GM18861 (cell line): ENCODE results near the gene NSUN5.
"Not testable (repeated sequence)": the region's sequence is repeated elsewhere in the genome, so short reads cannot be mapped to it uniquely, and the experiment has no call there.

Experiments used
- ATAC-seq: cut with Tn5 transposase; IDR thresholded peaks from one replicate; pipeline ENCODE4 v1.9.1; 2021; ENCODE audit not compliant: unreplicated experiment

NSUN5 gene

DNA sequence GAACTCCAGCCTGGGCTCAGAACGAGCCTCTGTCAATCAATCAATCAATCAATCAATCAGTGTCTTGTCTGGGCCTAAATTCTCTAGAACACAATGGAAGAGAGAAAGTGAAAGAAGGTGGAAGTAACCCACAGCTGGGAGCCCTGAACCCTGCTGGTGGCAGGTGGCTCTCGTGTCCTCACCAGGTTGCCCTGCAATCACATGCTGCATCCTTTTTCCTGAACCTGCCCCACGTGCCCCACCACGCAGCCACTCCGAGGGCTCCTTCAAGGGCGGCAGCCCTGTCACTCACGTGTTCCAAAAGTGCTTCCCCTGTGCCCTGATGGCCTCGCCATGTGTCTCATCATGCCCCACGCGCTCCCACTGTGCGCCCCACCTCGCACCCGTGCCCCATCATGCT lies 18.8 kb upstream of the NSUN5 start:
- ATAC-seq: not testable (repeated sequence)

DNA sequence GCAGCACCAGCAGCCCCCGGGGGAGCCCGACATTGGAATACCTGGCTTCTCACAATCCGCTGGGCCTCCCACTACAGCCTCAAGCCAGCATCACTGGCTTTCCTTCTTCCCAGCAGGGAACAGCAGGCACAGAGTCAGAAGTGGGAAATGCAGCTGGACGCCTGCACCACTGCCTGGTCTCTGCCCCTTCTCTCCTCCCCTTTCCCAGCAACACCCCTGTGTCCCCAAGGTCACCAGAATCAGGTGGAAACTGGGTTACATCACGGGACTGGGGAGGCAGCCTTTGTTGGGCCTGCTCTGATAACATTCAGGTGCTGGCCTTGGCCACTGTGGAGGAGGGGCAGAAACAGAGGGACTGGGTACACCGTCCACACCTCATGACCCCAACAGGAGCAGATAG lies 16.8 kb upstream of the NSUN5 start:
- ATAC-seq: not testable (repeated sequence)

DNA sequence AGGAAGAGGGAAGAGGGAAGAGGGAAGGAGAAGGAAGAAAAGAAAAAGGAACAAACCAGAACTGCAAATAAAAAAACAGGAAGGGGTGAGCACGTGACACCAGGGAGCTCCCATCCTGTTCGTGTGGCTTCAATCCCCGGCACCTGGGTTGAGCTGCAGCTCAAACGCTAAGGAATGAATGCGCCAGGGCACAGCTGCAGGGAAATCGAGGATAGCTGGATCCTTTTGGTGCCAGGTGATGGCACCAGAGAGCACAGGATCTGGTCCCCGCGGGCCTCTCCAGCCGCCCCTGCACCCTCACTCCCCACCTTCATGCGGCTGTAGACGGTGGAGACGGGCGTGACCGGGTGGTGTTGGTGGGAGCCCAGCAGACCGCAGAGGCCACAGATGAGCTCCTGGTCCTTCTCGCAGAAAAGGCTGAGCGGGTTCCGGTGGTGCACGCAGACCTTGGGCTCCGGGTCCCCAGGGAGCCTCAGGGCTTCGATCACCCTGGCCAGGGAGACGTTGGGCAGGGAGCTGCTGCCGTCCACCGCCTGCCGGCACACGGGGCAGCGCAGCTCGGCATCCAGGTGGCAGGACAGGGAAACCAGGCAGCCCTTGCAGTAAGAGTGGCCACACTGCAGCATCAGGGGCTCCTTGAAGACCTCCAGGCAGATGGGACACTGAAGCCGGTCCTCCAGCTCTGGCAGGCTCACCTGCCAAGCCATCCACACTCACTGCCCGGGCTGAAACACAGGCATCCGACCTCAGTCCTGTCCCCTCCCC lies 15.6 kb upstream of the NSUN5 start:
- ATAC-seq: not testable (repeated sequence)

DNA sequence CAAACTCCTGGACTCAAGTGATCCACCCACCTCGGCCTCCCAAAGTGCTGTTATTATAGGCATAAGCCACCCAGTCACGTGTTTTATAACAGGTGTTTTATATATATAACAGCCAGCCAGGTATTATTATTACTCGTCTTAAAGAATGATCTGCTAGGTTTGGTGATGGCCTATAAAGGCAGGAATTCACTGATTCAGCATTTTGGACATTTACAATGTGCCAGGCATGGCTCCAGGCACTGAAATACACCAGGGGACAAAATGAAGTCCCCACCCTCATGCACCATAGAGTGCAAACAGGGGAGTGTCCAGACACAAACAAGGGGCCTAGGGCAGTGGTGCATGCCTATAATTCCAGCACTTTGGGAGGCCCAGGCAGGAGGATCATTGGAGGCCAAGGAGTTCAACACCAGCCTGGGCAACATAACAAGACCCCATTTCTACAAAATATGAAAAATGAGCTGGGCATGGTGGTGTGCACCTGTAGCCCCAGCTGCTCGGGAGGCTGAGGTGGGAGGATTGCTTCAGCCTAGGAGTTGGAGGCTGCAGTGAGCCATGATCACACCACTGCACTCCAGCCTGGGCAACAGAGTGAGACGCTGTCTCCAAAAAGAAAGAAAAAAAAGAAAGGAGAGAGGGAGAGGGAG lies 14.9 kb upstream of the NSUN5 start:
- ATAC-seq: not testable (repeated sequence)

DNA sequence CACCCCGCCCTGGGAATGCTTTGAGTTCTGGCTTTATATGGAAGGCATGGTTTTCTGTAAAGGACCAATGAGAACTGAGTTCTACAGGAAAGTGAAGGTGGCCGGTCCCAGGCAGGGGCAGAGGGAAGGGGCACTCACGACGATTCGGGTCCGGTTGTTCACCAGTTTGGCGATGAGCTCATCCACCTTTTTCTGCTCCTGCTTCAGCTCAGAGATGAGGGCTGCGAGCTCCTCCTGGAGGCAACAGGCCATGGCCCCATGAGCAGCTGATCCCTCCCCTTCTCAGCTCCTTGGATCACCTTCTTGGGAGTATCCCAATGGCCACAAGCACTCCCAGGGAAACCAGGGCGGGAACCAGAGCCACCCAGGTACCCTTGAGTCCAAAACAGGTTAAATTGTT lies 11.4 kb upstream of the NSUN5 start:
- ATAC-seq: not testable (repeated sequence)

DNA sequence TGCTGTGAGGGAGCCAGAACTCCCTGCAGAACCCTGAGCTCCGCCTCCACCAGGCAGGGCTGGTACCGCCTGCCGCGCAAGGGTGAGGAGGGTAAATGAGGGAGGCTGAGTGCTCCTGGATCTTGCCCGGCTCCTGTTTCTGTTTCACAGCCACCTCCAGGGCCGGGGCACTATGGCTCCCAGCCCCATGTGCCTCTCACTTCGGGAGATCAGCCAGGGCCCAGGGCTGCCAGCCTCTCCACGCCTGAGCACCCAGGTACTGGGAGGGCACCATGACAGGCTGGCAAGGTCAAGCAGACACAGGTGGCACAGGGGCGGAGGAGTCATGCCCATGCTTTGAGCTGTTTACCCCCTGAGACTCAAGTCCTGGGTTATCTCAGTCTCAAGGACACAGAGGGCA lies 10.9 kb upstream of the NSUN5 start:
- ATAC-seq: not testable (repeated sequence)

DNA sequence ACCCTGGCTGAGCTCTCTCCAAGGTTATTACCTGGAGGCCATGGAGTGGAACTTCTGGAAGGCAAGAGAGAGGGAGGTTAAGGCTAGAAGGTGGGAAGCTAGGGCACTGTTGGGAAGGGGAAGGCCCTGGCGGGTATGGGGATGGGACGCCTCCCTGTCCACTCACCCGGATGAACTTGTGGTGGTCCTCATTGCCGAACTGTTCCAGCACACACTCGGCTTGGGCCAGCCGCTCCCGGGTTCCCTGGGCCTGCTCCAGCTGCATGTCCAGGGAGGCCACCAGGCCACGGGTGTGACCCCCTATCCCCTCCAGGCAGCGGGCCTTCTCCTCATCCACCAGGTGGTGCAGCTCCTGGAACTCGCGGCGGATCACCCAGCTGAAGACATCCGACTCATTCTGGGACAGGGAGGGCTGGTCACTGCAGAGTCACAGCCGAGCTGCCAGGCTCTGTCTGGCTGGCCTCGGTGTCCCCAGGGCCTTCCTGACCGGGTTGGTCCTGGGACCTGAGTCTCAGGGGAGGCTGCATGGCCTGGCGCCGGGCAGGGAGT lies 10.1 kb upstream of the NSUN5 start:
- not testable (repeated sequence) for ATAC-seq

DNA sequence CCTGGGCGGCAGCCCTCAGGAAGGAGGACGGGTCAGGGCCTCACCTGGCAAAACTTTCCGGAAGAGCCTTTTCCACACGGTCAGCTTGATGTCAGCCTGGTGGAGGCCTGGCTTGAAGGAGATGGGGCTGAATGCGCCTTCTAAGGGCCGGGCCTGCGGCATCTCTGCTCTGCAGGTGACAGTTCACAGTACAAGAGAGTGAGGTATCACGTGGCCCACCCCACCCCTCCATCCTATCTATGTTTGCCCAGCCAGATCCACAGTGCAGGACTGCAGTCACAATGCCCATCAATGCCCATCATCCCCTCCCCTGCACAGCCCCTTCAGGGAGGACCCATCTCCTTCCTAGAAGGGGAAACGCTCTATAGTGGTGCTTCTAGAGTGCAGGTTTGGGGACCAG lies 7.9 kb upstream of the NSUN5 start:
- ATAC-seq: no peak

DNA sequence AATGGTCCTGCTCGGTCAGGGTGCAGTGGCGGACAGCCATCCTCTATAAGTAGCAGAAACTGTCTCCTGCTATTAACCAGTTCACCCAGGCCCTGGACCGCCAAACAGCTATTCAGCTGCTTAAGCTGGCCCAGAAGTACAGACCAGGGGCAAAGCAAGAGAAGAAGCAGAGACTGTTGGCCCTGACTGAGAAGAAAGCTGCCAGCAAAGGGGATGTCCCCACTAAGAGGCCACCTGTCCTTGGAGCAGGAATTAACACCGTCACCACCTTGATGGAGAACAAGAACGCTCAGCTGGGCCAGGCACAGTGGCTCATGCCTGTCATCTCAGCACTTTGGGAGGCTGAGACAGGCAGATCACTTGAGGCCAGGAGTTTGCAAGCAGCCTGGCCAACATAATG lies 5.6 kb upstream of the NSUN5 start:
- no peak for ATAC-seq

DNA sequence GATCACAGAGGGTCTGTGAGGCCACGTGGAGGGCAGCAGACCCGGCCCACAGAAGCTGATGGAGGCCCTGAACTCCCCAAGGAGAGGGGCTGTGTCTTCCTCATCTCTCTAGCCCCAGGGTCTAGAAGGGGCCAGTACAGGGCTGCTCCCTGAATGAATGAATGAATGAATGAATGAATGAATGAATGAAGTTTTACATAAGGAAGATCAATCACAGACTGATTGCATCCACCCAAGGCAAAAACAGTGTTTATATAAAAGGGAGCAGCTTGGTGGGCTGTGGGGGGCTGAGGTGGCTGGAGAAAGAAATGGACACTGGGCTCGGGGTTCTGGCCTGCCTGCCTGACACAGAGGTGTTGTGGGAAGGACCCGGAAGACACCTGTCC lies 4.9 kb upstream of the NSUN5 start:
- ATAC-seq: no peak

DNA sequence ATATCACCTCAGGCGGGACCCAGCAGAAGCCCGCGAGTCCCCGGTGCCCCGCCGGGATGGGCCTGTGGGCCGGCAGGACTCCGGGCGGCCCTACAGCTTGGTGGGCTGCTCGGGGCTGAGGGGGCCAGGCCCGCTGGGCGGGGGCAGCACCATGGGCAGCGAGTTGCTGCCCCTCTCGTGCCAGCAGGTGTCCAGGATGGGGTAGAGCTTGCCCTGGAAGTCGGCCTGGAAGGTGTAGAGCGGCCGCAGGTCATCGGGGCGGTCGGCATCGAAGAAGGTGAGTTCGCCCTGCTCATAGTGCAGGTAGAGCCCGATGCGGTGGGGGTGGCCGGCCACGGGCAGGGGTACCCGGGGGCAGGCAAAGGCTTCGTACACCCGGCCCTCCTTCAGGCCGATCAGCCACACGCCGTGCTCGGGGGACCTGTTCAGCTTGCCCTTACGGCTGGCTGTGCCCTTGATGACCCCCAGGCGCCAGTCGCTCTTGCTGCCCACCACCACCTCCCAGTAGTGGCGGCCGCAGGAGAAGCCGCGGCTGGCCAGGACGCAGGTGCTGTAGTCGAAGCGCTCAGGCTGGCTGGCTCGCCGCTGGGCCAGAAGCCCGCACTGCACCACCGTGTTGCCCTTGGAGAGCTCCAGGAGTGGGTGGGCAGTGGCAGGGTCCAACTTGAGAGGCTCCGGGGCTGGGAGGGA lies 4.3 kb upstream of the NSUN5 start:
- no peak for ATAC-seq

DNA sequence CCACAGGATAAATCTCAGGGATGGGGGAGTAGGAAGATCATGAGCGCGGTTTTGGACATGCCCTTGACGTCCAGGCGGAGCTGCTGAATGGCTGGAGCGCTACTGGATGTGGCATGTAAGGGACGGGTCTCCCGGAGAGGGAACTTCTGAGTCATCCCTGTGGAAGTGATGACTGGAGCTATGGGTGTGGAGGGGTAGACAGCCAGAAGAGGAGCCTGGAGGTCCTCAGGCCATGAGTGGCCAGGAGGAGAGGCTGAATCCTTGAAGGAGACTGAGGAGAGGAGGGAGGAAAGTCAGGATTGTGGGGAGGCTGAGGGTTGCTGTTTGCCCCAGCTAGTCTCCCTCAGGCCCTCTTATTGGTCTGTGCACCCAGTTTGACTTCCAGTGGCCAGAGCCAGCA lies 2.8 kb upstream of the NSUN5 start:
- not testable (repeated sequence) for ATAC-seq

DNA sequence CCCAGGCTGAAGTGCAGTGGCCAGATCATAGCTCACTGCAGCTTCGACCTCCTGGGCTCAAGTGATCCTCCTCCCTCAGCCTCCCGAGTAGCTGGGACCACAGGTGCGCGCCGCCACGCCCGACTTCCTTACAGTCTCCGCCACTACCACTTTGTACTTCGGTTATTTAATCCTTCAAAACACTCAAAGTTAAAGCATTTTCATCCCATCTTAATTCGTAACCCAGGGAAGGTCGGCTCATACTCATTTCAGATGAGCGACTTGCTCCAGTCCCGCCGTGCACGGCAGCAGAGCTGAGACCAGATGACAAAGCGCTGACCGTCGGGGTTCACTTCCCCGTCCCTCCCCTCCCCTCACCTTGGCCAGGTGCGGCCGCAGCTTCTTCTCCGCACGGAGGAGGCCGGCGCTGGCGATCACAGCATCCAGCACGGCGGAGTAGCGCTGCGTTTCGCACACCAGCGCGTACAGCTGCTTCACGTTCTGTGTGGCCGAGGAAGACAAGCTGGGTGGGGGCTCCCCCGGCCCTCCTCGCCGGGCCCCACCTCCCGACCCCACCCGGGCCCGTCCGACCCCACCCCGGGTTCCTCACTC lies 457 bp downstream of the NSUN5 start:
- ATAC-seq: peak; percentile 24

DNA sequence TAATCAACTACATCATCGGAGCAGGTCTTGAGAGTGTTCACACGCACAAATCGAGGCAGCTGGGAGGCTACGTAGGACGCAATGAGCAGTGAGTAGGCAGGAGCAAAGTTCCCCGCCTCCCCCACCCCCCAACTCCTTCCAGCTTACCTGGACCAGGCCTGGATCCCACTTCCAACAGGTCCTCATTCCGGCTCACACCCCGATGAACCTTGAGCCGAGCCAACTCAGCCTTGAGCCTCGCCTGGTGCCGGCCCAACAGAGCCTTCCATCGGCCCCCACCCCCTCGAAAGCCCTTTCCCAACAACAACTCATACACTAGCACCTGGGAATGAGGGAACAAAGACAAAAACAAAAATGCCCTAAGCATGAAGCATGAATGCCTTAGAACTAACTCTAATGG lies 1.2 kb downstream of the NSUN5 start:
- ATAC-seq: no peak

DNA sequence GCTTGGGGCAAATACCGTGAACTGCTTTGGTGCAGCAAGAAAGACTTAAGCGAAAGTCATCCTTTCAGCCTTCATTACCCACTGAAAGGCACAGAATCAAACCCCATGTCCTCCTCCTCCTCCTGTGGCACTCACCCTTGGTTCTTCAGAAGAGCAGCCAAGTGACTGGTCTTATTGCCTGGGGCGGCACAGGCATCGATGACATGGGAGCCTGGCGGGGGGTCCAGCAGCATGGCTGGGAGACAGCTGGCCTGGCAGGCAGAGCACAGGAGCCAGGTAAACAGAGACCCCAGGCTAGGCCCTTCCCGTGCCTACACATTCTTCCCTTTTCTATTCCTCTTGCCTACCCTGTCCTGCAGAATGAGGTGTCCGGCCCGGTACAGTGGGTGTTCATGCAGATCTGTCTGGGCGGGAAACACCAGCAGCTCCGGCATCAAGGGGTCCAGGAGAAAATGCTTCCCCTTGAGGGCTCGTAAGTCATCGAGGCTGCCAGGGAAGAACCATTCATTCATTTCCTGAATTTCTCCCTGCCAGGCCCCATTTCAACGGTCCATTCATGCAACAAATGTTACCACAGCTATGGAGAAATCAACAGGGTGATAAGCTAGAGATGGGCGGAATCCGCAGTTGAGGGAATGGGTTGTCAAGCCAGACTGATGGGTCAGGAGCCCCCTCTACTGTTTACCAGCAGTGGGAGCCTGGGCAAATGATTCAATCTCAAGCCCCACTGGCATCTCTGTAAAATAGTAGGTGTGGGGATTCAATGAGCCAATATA lies 3.8 kb downstream of the NSUN5 start:
- not testable (repeated sequence) for ATAC-seq

DNA sequence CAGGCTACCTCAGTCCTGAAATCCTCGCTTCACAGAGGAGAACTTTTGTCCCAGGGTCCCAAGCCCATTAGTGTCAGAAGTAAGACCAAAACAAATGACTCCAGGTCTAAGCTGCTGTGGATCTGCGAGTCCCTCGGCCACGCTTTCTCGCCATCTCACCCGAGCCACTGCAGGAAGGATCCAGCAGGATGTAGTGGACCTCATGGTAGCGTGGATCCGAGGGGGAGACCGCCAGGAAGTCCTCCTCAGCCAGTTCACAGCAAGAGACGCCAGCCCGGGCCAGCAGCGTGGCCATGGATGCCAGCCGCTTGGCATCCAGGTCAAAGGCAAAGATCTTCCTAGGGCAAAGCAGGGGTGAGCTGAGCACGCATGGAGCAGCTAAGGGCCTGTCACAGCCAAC lies 4.6 kb downstream of the NSUN5 start:
- no peak for ATAC-seq

DNA sequence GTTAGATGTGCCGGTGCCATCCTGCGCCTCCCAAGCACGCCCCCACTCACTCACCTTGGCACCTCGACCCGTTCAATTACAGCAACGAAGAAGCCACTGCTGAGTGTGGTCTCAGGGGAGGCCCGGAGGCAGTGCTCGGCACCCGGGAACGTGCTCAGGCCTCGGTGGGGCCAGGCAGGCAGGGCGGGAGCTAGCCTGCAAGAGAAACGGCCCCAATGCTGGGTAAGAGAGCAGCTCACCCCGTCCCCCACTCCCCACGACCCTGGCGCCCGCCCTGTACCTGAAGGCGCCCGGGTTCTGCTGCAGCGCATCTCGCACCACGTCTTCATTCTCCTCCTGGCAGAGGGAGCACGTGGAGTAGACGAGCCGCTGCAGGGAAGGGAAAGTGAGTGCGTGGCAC lies 5.1 kb downstream of the NSUN5 start:
- ATAC-seq: no peak

DNA sequence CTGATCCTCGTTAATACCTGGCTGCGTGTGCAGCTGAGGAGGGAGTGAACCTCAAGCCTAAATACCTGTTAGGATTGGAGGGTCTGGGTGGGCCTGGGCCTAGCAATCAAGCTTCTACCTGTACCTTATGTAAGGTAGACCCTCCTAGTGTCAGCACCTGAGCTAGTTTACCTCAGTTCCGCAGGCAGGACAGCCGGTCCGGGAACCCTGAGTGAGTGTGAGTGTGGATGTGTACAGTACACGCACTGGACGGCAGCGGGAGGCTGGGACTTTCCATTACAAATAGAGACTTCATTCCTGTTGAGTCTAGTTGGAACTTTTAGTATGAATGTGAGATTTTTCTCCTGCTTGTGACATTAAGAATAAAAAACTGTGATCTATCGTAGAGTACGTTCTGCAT lies 5.8 kb downstream of the NSUN5 start:
- ATAC-seq: not testable (repeated sequence)

DNA sequence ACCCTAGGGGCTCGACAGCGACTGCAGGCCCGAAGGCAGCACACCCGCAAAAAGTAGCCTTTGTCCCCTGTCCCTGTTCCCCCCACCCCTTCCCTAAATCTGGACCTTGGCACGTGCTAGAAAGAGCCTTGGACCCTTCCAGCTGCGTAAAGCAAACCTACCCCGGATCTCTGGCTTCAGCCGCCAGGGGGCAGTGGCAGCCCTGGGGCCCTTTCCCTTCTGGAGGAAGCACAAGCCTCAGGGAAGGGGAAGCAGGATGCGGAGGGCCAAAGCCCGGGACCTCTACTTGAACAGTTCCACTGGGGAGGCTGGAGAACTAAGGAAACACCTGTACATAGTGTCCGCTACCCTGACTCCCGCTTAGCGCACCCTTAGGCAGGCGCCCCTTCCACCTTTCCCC lies 7.5 kb downstream of the NSUN5 start:
- not testable (repeated sequence) for ATAC-seq

DNA sequence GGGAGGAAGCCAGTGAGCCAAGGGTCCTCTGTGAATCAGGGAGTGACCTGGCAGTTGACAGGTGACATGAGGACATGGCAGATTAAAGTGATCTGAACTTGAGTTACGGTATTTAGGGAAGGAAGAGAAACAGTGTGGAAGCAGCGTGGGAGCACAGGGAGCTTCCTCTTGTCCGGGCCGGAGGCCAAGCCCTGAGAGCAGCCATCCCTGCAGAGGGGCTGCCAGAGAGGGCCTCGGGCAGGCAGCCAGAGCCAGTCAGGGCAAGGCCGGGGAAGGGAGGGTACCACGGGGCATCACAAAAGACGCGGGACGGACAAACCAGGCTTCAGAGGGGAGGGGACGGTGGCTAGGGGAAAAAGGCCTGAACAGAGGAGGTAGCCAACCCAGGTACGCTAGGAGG lies 8.8 kb downstream of the NSUN5 start:
- not testable (repeated sequence) for ATAC-seq

DNA sequence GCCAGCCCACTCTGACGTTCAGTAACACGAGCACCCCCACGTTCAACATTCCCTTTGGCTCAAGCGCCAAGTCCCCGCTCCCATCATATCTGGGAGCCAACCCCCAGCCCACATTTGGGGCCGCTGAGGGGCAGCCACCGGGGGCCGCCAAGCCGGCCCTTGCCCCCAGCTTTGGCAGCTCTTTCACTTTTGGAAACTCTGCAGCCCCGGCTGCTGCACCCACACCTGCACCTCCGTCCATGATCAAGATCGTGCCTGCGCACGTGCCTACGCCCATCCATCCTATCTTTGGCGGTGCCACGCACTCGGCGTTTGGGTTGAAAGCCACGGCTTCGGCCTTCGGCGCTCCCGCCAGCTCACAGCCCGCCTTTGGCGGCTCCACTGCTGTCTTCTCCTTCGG lies 10.9 kb downstream of the NSUN5 start:
- not testable (repeated sequence) for ATAC-seq
